ENCODE results near the gene RUNX2. TPM values are rescaled to one million over a fixed set of nuclear protein-coding genes. Genes with fewer than 3 reads are reported as not detected.

The RUNX2 gene
- total RNA-seq, 2 experiments from 2014 or later, result 8.0 to 9.3 TPM

- CTCF ChIA-PET, result no interaction called here
- ATAC-seq (peak; percentile 51), DNase-seq (no peak)
- Mint-ChIP-seq H3K36me3 (ENCODE audit: low read depth) (peaks cover 28% of the 10 kb centered on the region), H3K4me3 (no peak overlapping the region), H3K27me3 (no peaks in the 10 kb centered on the region), H3K4me1 (ENCODE audit: low read depth) (peaks cover 16% of the 10 kb centered on the region), H3K9me3 (no peaks in the 10 kb centered on the region), H3K27ac (no peak overlapping the region)
- intact Hi-C loops (cut with micrococcal nuclease), result no loop called here
- POLR2A ChIA-PET, result no interaction called here
- TF ChIP-seq CTCF (IDR thresholded peaks at IDR 0.05), result no peak
Measured at GRCh38 chr6:45543298-45544235, 215.4 kb downstream of the RUNX2 start.

- no peaks in the 10 kb centered on the region for H3K27me3 Mint-ChIP-seq
- no peak overlapping the region for H3K4me3 Mint-ChIP-seq
- H3K4me1 Mint-ChIP-seq (ENCODE audit: low read depth), result peaks cover 14% of the 10 kb centered on the region
- no peaks in the 10 kb centered on the region for H3K9me3 Mint-ChIP-seq
- POLR2A ChIA-PET, result no interaction called here
- peaks cover 27% of the 10 kb centered on the region for H3K36me3 Mint-ChIP-seq (ENCODE audit: low read depth)
- ATAC-seq (no peak), DNase-seq (no peak)
- CTCF ChIA-PET, result no interaction called here
- intact Hi-C loops (cut with micrococcal nuclease), result no loop called here
- H3K27ac Mint-ChIP-seq, result no peak overlapping the region
- TF ChIP-seq CTCF (IDR thresholded peaks at IDR 0.05), result no peak
Measured at GRCh38 chr6:45545416-45545815, 217.3 kb downstream of the RUNX2 start.

- ChIA-PET POLR2A (no interaction called here), CTCF (no interaction called here)
- intact Hi-C loops (cut with micrococcal nuclease), result no loop called here
- Mint-ChIP-seq H3K9me3 (no peaks in the 10 kb centered on the region), H3K4me1 (ENCODE audit: low read depth) (peaks cover 7% of the 10 kb centered on the region), H3K27me3 (no peaks in the 10 kb centered on the region), H3K4me3 (no peak overlapping the region), H3K36me3 (ENCODE audit: low read depth) (peaks cover 23% of the 10 kb centered on the region), H3K27ac (no peak overlapping the region)
- DNase-seq (peak; percentile 9), ATAC-seq (no peak)
- no peak for TF ChIP-seq CTCF (IDR thresholded peaks at IDR 0.05)
Measured at GRCh38 chr6:45548657-45549515, 220.8 kb downstream of the RUNX2 start.

- peaks cover 10% of the 10 kb centered on the region for H3K36me3 Mint-ChIP-seq (ENCODE audit: low read depth)
- intact Hi-C loops (cut with micrococcal nuclease), result no loop called here
- H3K4me1 Mint-ChIP-seq (ENCODE audit: low read depth), result peaks cover 10% of the 10 kb centered on the region
- H3K9me3 Mint-ChIP-seq, result no peaks in the 10 kb centered on the region
- CTCF ChIA-PET, result interaction anchor here (1.4 kb wide), 1 partner anchor 11 kb away, joined by 3 read pairs; no protein-coding TSS in a partner anchor
- no peak overlapping the region for H3K27ac Mint-ChIP-seq
- no peaks in the 10 kb centered on the region for H3K27me3 Mint-ChIP-seq
- TF ChIP-seq CTCF (IDR thresholded peaks at IDR 0.05), result no peak
- H3K4me3 Mint-ChIP-seq, result no peak overlapping the region
- POLR2A ChIA-PET, result no interaction called here
- no peak for DNase-seq
- ATAC-seq, result no peak
Measured at GRCh38 chr6:45552536-45552935, 224.4 kb downstream of the RUNX2 start.
